HepG2 (cell line): ENCODE results near the gene ST6GALNAC4. TPM values are rescaled to one million over a fixed set of nuclear protein-coding genes. Genes with fewer than 3 reads are reported as not detected.
A peak's percentile ranks its signal among the peaks of the same experiment; 100 is the strongest.

Experiments
- ATAC-seq: fragments of 200-7000 bp; cut with Tn5 transposase; 3 replicates; pipeline ENCODE4 v1.9.1; 2020; ENCODE audit warnings: mild to moderate bottlenecking, moderate library complexity
- BruUV-seq: library from RNA; stranded (reverse); fragments of 400-500 nt; replicated peaks from 2 replicates; lab custom pipeline; 2021; lab: Mats Ljungman, UMichigan
- CTCF ChIA-PET: fragments of 300-600 bp; formaldehyde crosslinking; extraction: SDS; loops from one replicate; lab custom pipeline; 2021; ENCODE audit warnings: low total read pairs, inconsistent platforms, low intra/inter-chr PET ratio; lab: Yijun Ruan, JAX
- POLR2A ChIA-PET: fragments of 350-600 bp; sonication (Branson Sonifier 250); formaldehyde crosslinking; loops from one replicate; lab custom pipeline; 2020; ENCODE audit warnings: antibody characterized with exemption, inconsistent platforms; lab: Yijun Ruan, JAX
- DNase-seq: peaks from one replicate; pipeline ENCODE4 v3.0.0-alpha.2; 2015; ENCODE audit warnings: low spot score
- FAIRE-seq: peaks from 3 replicates; lab custom pipeline; 2011; peaks lifted over from hg19 to GRCh38; lab: Jason Lieb, UNC
- H2AFZ ChIP-seq: one replicate; pipeline ENCODE4 v1.6.1; 2011; ENCODE audit warnings: low read length, inconsistent platforms
- H3K27ac ChIP-seq: fragments of 300-600 bp; 3 replicates; pipeline ENCODE4 v1.8.0; 2011; ENCODE audit warnings: mixed run types, mild to moderate bottlenecking, mixed read lengths, low read length, inconsistent platforms; ENCODE audit not compliant: insufficient read depth; ENCODE audit errors: extremely low read length
- H3K27me3 ChIP-seq, 2 experiments: fragments of 200-600 bp in 1 of 2; 2 replicates in 1 of 2; 3 replicates in 1 of 2; pipeline versions ENCODE4 v1.6.0 to v1.8.0; 2011; ENCODE audit warnings: low read length in 2 of 2, mild to moderate bottlenecking in 2 of 2, moderate library complexity in 2 of 2, inconsistent platforms in 1 of 2; ENCODE audit not compliant: insufficient read depth in 2 of 2, control insufficient read depth in 1 of 2
- H3K36me3 ChIP-seq, 2 experiments: fragments of 200-600 bp in 1 of 2; replicated peaks in 1 of 2; 2 replicates in 1 of 2; 3 replicates in 1 of 2; pipeline versions ENCODE4 v1.5.1 to v1.8.0; 2011; ENCODE audit warnings: low read length in 2 of 2, inconsistent platforms in 1 of 2; ENCODE audit not compliant: insufficient read depth in 2 of 2, control insufficient read depth in 1 of 2
- H3K4me1 ChIP-seq: 2 replicates; pipeline ENCODE4 v1.5.1; 2012; ENCODE audit warnings: low read length, inconsistent platforms; ENCODE audit not compliant: insufficient read depth
- H3K4me2 ChIP-seq: 2 replicates; pipeline ENCODE4 v1.6.0; 2011; ENCODE audit warnings: low read depth, low read length, inconsistent platforms
- H3K4me3 ChIP-seq, 3 experiments: fragments of 200-600 bp in 1 of 3; sonication (generic), shearing (Covaris generic) in 1 of 3; replicated peaks in 1 of 3; 2 replicates each; pipeline ENCODE4 v1.5.1; 2011 to 2016; ENCODE audit warnings: low read length in 3 of 3, inconsistent platforms in 2 of 3, low read depth in 2 of 3, mild to moderate bottlenecking in 2 of 3, control low read depth in 1 of 3, mixed read lengths in 1 of 3; ENCODE audit not compliant: insufficient read depth in 1 of 3
- H3K79me2 ChIP-seq: one replicate; pipeline ENCODE4 v1.6.1; 2011; ENCODE audit warnings: low read length, inconsistent platforms; ENCODE audit not compliant: insufficient read depth
- H3K9ac ChIP-seq: 2 replicates; pipeline ENCODE4 v1.6.0; 2011; ENCODE audit warnings: mild to moderate bottlenecking, low read depth, low read length, inconsistent platforms; ENCODE audit not compliant: insufficient read depth
- H3K9me3 ChIP-seq: 2 replicates; pipeline ENCODE4 v1.5.1; 2012; ENCODE audit warnings: mild to moderate bottlenecking, low read length
- H4K20me1 ChIP-seq: 2 replicates; pipeline ENCODE4 v1.6.0; 2011; ENCODE audit warnings: inconsistent platforms, mild to moderate bottlenecking, low read length, moderate library complexity; ENCODE audit not compliant: insufficient read depth
- GPN1 ChIP-seq: sonication (generic); formaldehyde crosslinking; IDR thresholded peaks from 2 replicates; pipeline ENCODE4 v1.5.1; 2020; ENCODE audit warnings: missing genetic modification reagents, borderline replicate concordance
- KDM1A ChIP-seq: IDR thresholded peaks from 2 replicates; pipeline ENCODE4 v1.6.1; 2016; ENCODE audit warnings: missing compliant biosample characterization
- KDM2A ChIP-seq: sonication (generic); formaldehyde crosslinking; IDR thresholded peaks from 2 replicates; pipeline ENCODE4 v1.4.0; 2020; ENCODE audit warnings: low read depth, missing genetic modification reagents, borderline replicate concordance
- MIER3 ChIP-seq: IDR thresholded peaks from 2 replicates; pipeline ENCODE4 v1.6.1; 2016; ENCODE audit warnings: missing compliant biosample characterization, borderline replicate concordance
- RFX5 ChIP-seq: IDR thresholded peaks from 2 replicates; pipeline ENCODE4 v1.6.1; 2011; ENCODE audit warnings: low read depth, low read length, improper control_type of control experiment
- RXRA ChIP-seq: sonication (generic); formaldehyde crosslinking; IDR thresholded peaks from 2 replicates; pipeline ENCODE4 v1.5.1; 2020; ENCODE audit warnings: missing genetic modification reagents
- SAP130 ChIP-seq: IDR thresholded peaks from 2 replicates; pipeline ENCODE4 v1.6.1; 2016; ENCODE audit warnings: low read depth
- SMAD1 ChIP-seq: sonication (generic); formaldehyde crosslinking; IDR thresholded peaks from 2 replicates; pipeline ENCODE4 v1.4.0; 2020; ENCODE audit warnings: missing genetic modification reagents, low read depth, mild to moderate bottlenecking, borderline replicate concordance
- SMC3 ChIP-seq: IDR thresholded peaks from 2 replicates; pipeline ENCODE4 v1.6.1; 2011; ENCODE audit warnings: low read length, improper control_type of control experiment
- SYNCRIP ChIP-seq: fragments of 200-400 bp; formaldehyde crosslinking; IDR thresholded peaks from 2 replicates; pipeline ENCODE4 v1.6.1; 2018; ENCODE audit warnings: mild to moderate bottlenecking, low read depth, low read length; ENCODE audit not compliant: insufficient read depth
- THAP11 ChIP-seq: IDR thresholded peaks from 2 replicates; pipeline ENCODE4 v1.6.1; 2016; ENCODE audit warnings: missing biosample characterization, missing genetic modification reagents
- ZNF335 ChIP-seq: sonication (generic); formaldehyde crosslinking; IDR thresholded peaks from 2 replicates; pipeline ENCODE4 v1.4.0; 2020; ENCODE audit warnings: missing genetic modification reagents
- ZNF768 ChIP-seq: sonication (generic); formaldehyde crosslinking; IDR thresholded peaks from 2 replicates; pipeline ENCODE4 v1.4.0; 2020; ENCODE audit warnings: missing genetic modification reagents
- WGBS: methylation state at CpG from one replicate; pipeline ENCODE4 v1.1.6; 2017; ENCODE audit warnings: low lambda C conversion rate; 5-methylcytosine and 5-hydroxymethylcytosine counted together
- in situ Hi-C: cut with HindIII; loops from 2 replicates; pipeline ENCODE4 v1.10.0; 2017; ENCODE audit warnings: low pct_unique_long_range_greater_than_20kb; ENCODE audit not compliant: extremely low pct_ligation_motif_present
- intact Hi-C: fragments of 100-400 bp; cut with micrococcal nuclease; formaldehyde crosslinking; loops from one replicate; pipeline ENCODE4 v1.10.0; 2022; ENCODE audit not compliant: unreplicated experiment
- polyA plus RNA-seq, 8 experiments: library from polyadenylated mRNA; depleted of rRNA in 3 of 8; stranded (reverse) in 7 of 8; unstranded in 1 of 8; fragments of >200 nt; fragmentation: Illumina TruSeq in 4 of 8; extraction: Trizol in 4 of 8; gene quantifications; 2 replicates each; pipeline versions ENCODE4 v1.2.1 to v1.2.3, GENCODE V29; 2011 to 2016; ENCODE audit warnings: low read depth in 4 of 8, missing spikeins in 1 of 8, mixed read lengths in 1 of 8; ENCODE audit not compliant: insufficient read depth in 1 of 8
- total RNA-seq, 5 experiments: library from RNA; depleted of rRNA; stranded (reverse); fragments of >200 nt; fragmentation: Illumina TruSeq; extraction: Trizol; gene quantifications; 2 replicates each; pipeline ENCODE4 v1.2.3, GENCODE V29; 2016; ENCODE audit warnings: low read depth in 1 of 5
- TF ChIP-seq, protein P1 (sequence below), 2 experiments: sonication (generic) in 1 of 2; formaldehyde crosslinking in 1 of 2; IDR thresholded peaks; 2 replicates each; pipeline versions ENCODE4 v1.4.0 to v1.6.1; 2018 to 2020; ENCODE audit warnings: missing genetic modification reagents in 2 of 2, borderline replicate concordance in 1 of 2, low read depth in 1 of 2, mild to moderate bottlenecking in 1 of 2, missing biosample characterization in 1 of 2
- TF ChIP-seq, protein P2 (sequence below): sonication (generic); formaldehyde crosslinking; IDR thresholded peaks from 2 replicates; pipeline ENCODE4 v1.8.0; 2022; ENCODE audit warnings: mild to moderate bottlenecking, missing genetic modification reagents, moderate library complexity

ST6GALNAC4 gene
- total and polyA plus RNA-seq, 2 of the 13 experiments (the other 11 are each of a cell fraction or from before 2014, with no cell fraction given) = 18.8 to 27.7 TPM

DNA sequence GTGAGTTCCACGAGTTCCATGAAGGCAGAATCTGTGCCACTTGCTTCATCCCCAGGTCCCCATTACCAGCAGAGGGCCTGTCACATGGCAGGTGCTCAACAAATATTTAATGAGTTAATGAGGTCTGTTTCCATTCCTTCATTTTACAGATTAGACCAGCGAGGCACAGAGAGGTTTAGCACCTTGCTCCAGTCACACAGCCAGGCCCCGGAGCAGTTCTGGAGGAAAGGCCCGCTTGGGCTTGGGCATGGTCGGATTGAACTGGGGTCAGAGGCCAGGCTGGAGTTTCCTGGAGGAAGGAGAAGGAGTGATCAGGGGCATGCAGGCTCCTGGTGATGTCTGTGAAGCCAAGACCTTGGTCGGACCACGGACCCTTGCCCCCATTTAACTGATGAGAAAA is 4.0 kb upstream of the ST6GALNAC4 start:
- in situ Hi-C loops = loop anchor here (10.0 kb wide), 1 partner anchor 416 kb away; no protein-coding TSS in a partner anchor
- POLR2A ChIA-PET = interaction anchor here (1.0 to 1.2 kb wide), 2 partner anchors 24 to 117 kb away, joined by 3 to 4 read pairs; no protein-coding TSS in a partner anchor
- peak; percentile 98 for TF ChIP-seq ZNF768
- TF ChIP-seq SYNCRIP = no peak
- BruUV-seq = no TSS peak
- no peak overlapping the region for H2AFZ ChIP-seq
- intact Hi-C loops = loop anchor here (1.0 kb wide), 2 partner anchors 50 to 330 kb away; no protein-coding TSS in a partner anchor
- no peaks in the 10 kb centered on the region for H4K20me1 ChIP-seq
- peaks cover 2% of the 10 kb centered on the region for H3K79me2 ChIP-seq
- H3K27ac ChIP-seq = no peak overlapping the region
- no peak for FAIRE-seq
- no peak for DNase-seq
- peaks cover 49% of the 10 kb centered on the region for H3K4me1 ChIP-seq
- peaks cover 0 to 8% of the 10 kb centered on the region in 2 experiments; a peak in 1 of 5 replicates for H3K27me3 ChIP-seq
- H3K9me3 ChIP-seq = no peaks in the 10 kb centered on the region
- 59% methylated on average over 4 of the region's 7 CpGs for WGBS
- H3K9ac ChIP-seq = no peak overlapping the region
- ATAC-seq = no peak
- CTCF ChIA-PET = interaction anchor here (1.0 to 1.9 kb wide), 4 partner anchors 51 to 331 kb away, joined by 3 to 10 read pairs (median 7); partner anchors contain the start of gene TOR2A
- H3K4me2 ChIP-seq = no peak overlapping the region
- no peaks in the 10 kb centered on the region for H3K36me3 ChIP-seq
- H3K4me3 ChIP-seq = no peak overlapping the region

DNA sequence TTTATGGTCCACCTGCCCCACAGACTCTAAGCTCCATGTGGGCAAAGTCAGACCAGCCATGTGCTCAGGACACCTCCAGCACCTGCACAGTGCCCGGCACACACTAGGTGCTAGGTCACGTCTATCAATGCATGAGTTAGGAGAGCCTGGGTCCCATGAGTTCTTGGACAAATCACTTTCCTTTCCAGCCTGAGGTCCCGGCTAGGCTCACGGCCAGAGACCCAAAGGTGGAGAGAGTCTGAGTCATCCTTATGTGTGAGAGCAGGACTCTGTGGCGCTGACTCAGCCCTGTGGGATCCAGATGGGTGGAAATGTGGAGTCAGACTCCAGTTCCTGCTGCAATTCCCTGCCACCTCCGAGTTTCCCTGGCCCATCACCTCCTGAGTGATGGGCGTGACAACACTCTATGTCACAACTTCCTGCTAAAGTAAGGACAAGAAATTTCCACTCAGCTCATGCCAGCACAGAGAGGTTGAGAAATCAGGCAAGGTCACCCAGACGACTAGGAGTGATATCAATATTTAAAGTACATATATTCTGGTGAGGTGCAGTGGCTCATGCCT is 2.5 kb upstream of the ST6GALNAC4 start:
- H3K27me3 ChIP-seq = no peaks in the 10 kb centered on the region; a peak in 1 of 5 replicates
- POLR2A ChIA-PET = interaction anchor here (1.0 to 7.9 kb wide), 4 partner anchors 15 to 31 kb away, joined by 3 to 78 read pairs (median 14); no protein-coding TSS in a partner anchor
- peak overlapping the region; percentile 66 for H3K4me2 ChIP-seq
- no peaks in the 10 kb centered on the region for H3K9me3 ChIP-seq
- 0% methylated on average over 5 of the region's 8 CpGs for WGBS
- ATAC-seq (peak; percentile 65), DNase-seq (peak; percentile 87), FAIRE-seq (peak; percentile 81)
- CTCF ChIA-PET = no interaction called here
- no peak overlapping the region for H2AFZ ChIP-seq
- intact Hi-C loops (loop anchor here (1.0 to 5.0 kb wide), 2 partner anchors 117 to 184 kb away; partner anchors contain the start of genes FPGS and TOR2A), in situ Hi-C loops (loop anchor here (5.0 kb wide), 1 partner anchor 47 kb away; no protein-coding TSS in a partner anchor)
- H3K36me3 ChIP-seq = no peaks in the 10 kb centered on the region
- H3K9ac ChIP-seq = no peak overlapping the region
- BruUV-seq = no TSS peak
- H4K20me1 ChIP-seq = no peaks in the 10 kb centered on the region
- H3K27ac ChIP-seq = no peak overlapping the region
- H3K4me3 ChIP-seq = peak overlapping the region in 1 of 3 experiments; percentile 45; a peak in 2 of 6 replicates
- peaks cover 2% of the 10 kb centered on the region for H3K79me2 ChIP-seq
- H3K4me1 ChIP-seq = peaks cover 63% of the 10 kb centered on the region
- peak; percentile 44; the same call in 1 of the 2 replicates for TF ChIP-seq ZNF335 (CRISPR knock-in tag)
- peak; percentile 21; the same call in 1 of the 2 replicates for TF ChIP-seq SMC3
- peak; percentile 94 for TF ChIP-seq SAP130 (CRISPR knock-in tag)
- no peak for TF ChIP-seq SMAD1 (CRISPR knock-in tag)
- peak; percentile 70; the same call in 1 of the 2 replicates for TF ChIP-seq MIER3
- TF ChIP-seq, protein P1, sequence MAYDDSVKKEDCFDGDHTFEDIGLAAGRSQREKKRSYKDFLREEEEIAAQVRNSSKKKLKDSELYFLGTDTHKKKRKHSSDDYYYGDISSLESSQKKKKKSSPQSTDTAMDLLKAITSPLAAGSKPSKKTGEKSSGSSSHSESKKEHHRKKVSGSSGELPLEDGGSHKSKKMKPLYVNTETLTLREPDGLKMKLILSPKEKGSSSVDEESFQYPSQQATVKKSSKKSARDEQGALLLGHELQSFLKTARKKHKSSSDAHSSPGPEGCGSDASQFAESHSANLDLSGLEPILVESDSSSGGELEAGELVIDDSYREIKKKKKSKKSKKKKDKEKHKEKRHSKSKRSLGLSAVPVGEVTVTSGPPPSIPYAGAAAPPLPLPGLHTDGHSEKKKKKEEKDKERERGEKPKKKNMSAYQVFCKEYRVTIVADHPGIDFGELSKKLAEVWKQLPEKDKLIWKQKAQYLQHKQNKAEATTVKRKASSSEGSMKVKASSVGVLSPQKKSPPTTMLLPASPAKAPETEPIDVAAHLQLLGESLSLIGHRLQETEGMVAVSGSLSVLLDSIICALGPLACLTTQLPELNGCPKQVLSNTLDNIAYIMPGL (CRISPR knock-in tag; IDR thresholded peaks at IDR 0.05; ENCODE audit: borderline replicate concordance in 1 of 2, low read depth in 1 of 2) = peak in 1 of 2 experiments; percentile 34; a peak in 1 of 4 replicates
- peak; percentile 64; the same call in 1 of the 2 replicates for TF ChIP-seq KDM2A (CRISPR knock-in tag)
- peak; percentile 55; the same call in 1 of the 2 replicates for TF ChIP-seq THAP11 (CRISPR knock-in tag)
- TF ChIP-seq RFX5 = no peak
- TF ChIP-seq, protein P2, sequence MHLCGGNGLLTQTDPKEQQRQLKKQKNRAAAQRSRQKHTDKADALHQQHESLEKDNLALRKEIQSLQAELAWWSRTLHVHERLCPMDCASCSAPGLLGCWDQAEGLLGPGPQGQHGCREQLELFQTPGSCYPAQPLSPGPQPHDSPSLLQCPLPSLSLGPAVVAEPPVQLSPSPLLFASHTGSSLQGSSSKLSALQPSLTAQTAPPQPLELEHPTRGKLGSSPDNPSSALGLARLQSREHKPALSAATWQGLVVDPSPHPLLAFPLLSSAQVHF (CRISPR knock-in tag) = no peak
- TF ChIP-seq GPN1 (CRISPR knock-in tag) = no peak
- TF ChIP-seq RXRA = peak; percentile 35; the same call in 1 of the 2 replicates
- TF ChIP-seq KDM1A = 0 out of 2 replicates have a peak, but pooled peaks have one; percentile 62
